ENCODE measurements around the gene CDT1.

DNA sequence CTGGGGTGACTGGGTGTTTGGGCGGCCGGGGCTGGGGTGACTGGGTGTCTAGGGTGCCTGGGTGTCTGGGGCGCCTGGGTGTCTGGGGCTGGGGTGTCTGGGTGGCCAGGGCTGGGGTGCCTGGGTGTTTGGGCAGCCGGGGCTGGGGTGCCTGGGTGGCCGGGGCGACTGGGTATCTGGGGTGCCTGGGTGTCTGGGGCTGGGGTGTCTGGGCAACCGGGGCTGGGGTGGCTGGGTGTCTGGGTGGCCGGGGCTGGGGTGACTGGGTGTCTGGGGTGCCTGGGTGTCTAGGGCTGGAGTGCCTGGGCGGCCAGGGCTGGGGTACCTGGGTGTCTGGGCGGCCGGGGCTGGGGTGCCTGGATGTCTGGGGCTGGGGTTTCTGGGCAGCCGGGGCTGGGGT lies 21.6 kb downstream of the CDT1 start:
- TF ChIP-seq POLR2AphosphoS5 (IDR thresholded peaks at IDR 0.05; ENCODE audit: low read depth, low read length), result no peak
- no peak for TF ChIP-seq POLR2A (IDR thresholded peaks at IDR 0.05; ENCODE audit: low read depth, low read length)
